ENCODE data around the gene RFT1. TPM values are rescaled to one million over a fixed set of nuclear protein-coding genes. Genes with fewer than 3 reads are reported as not detected.

RFT1 gene
- total RNA-seq, 1 experiment from 2014 or later: 33.6 TPM

DNA sequence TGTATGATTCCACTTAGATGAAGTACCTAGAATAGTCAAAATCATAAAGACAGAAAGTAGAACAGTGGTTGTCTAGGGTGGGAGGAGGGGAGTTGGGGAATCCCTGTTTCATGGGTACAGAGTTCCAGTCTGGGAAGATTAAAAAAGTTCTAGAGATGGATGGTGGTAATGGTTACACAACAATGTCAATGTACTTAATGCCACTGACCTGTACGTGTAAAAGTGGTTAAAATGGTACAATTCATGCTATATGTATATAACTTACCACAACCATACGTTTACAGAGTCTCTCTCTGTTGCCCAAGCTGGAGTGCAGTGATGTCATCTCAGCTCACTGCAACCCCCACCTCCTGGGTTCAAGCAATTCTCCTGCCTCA, 90.9 kb downstream of the RFT1 start:
- RAD21 ChIA-PET (ENCODE audit: low non-redundant PET in 1 of 2, low total read pairs in 2 of 2, uncharacterized antibody in 2 of 2, unreplicated experiment in 2 of 2): no interaction called here
- Histone ChIP-seq H3K4me1 (ENCODE audit: control insufficient read depth in 1 of 2, insufficient read depth in 2 of 2, low read length in 2 of 2) (peaks cover 10 to 13% of the 10 kb centered on the region in 2 experiments), H3K4me3 (replicated peaks in 1 of 2; ENCODE audit: low read depth in 1 of 2, low read length in 2 of 2) (no peak overlapping the region), H3K9me3 (ENCODE audit: control insufficient read depth in 1 of 2, insufficient read depth in 1 of 2, low read depth in 1 of 2, low read length in 2 of 2) (no peaks in the 10 kb centered on the region), H3K36me3 (ENCODE audit: control insufficient read depth in 1 of 2, insufficient read depth in 2 of 2, low read length in 2 of 2) (no peaks in the 10 kb centered on the region), H3K27ac (ENCODE audit: low read depth, low read length) (no peak overlapping the region), H3K4me2 (ENCODE audit: low read length) (no peak overlapping the region), H3K79me2 (ENCODE audit: insufficient read depth, low read length) (peaks cover 31% of the 10 kb centered on the region), H2AFZ (ENCODE audit: low read depth, low read length, poor library complexity, severe bottlenecking) (no peak overlapping the region), H3K9ac (ENCODE audit: low read length) (no peak overlapping the region), H4K20me1 (ENCODE audit: insufficient read depth) (no peaks in the 10 kb centered on the region), H3K9me2 (ENCODE audit: insufficient read depth) (no peaks in the 10 kb centered on the region), H3K27me3 (ENCODE audit: insufficient read depth, low read length) (no peaks in the 10 kb centered on the region)
- CTCF ChIA-PET: no interaction called here
- POLR2A ChIA-PET: no interaction called here
- DNase-seq (ENCODE audit: low read depth, low spot score) (no peak), ATAC-seq (no peak)
- no TSS peak for BruUV-seq (replicated peaks)
- no peak for TF ChIP-seq CBX3 (IDR thresholded peaks at IDR 0.05; ENCODE audit: low read depth)
- no peak for TF ChIP-seq SP1 (IDR thresholded peaks at IDR 0.05; ENCODE audit: low read depth)
- TF ChIP-seq YY1 (IDR thresholded peaks at IDR 0.05; ENCODE audit: extremely low read depth, insufficient replicate concordance, low read depth, low read length): no peak
- TF ChIP-seq POLR2AphosphoS5 (IDR thresholded peaks at IDR 0.05; ENCODE audit: low read depth, low read length): no peak
- TF ChIP-seq JUND (IDR thresholded peaks at IDR 0.05): no peak
- no peak for TF ChIP-seq EZH2 (IDR thresholded peaks at IDR 0.05)
- TF ChIP-seq SIN3A (IDR thresholded peaks at IDR 0.05; ENCODE audit: low read depth): no peak
- no peak for TF ChIP-seq SRF (IDR thresholded peaks at IDR 0.05; ENCODE audit: low read depth)
- TF ChIP-seq POLR2A (IDR thresholded peaks at IDR 0.05; ENCODE audit: borderline replicate concordance, extremely low read depth, insufficient read depth, insufficient read length): no peak
- TF ChIP-seq EZH2phosphoT487 (IDR thresholded peaks at IDR 0.05; ENCODE audit: borderline replicate concordance): no peak
- no peak for TF ChIP-seq CEBPB (IDR thresholded peaks at IDR 0.05; ENCODE audit: low read depth)
- TF ChIP-seq, protein P1, sequence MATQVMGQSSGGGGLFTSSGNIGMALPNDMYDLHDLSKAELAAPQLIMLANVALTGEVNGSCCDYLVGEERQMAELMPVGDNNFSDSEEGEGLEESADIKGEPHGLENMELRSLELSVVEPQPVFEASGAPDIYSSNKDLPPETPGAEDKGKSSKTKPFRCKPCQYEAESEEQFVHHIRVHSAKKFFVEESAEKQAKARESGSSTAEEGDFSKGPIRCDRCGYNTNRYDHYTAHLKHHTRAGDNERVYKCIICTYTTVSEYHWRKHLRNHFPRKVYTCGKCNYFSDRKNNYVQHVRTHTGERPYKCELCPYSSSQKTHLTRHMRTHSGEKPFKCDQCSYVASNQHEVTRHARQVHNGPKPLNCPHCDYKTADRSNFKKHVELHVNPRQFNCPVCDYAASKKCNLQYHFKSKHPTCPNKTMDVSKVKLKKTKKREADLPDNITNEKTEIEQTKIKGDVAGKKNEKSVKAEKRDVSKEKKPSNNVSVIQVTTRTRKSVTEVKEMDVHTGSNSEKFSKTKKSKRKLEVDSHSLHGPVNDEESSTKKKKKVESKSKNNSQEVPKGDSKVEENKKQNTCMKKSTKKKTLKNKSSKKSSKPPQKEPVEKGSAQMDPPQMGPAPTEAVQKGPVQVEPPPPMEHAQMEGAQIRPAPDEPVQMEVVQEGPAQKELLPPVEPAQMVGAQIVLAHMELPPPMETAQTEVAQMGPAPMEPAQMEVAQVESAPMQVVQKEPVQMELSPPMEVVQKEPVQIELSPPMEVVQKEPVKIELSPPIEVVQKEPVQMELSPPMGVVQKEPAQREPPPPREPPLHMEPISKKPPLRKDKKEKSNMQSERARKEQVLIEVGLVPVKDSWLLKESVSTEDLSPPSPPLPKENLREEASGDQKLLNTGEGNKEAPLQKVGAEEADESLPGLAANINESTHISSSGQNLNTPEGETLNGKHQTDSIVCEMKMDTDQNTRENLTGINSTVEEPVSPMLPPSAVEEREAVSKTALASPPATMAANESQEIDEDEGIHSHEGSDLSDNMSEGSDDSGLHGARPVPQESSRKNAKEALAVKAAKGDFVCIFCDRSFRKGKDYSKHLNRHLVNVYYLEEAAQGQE (IDR thresholded peaks at IDR 0.05; ENCODE audit: low read depth): no peak
- TF ChIP-seq, protein P2, sequence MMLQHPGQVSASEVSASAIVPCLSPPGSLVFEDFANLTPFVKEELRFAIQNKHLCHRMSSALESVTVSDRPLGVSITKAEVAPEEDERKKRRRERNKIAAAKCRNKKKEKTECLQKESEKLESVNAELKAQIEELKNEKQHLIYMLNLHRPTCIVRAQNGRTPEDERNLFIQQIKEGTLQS (IDR thresholded peaks at IDR 0.05): no peak
- no peak for TF ChIP-seq ZNF274 (IDR thresholded peaks at IDR 0.05; ENCODE audit: low read depth, low read length)
- intact Hi-C loops (cut with micrococcal nuclease): no loop called here
